HG02885 (cell line): ENCODE data around the gene APOBEC3G.

Experiments
- ATAC-seq: cut with Tn5 transposase; IDR thresholded peaks from one replicate; pipeline ENCODE4 v1.9.1; 2021; ENCODE audit warnings: mild to moderate bottlenecking; ENCODE audit not compliant: unreplicated experiment, poor library complexity

Gene APOBEC3G

GRCh38 chr22:39117585-39118191 is 40.6 kb downstream of the APOBEC3G start:
- peak; percentile 38 for ATAC-seq

GRCh38 chr22:39120983-39121382 is 43.9 kb downstream of the APOBEC3G start:
- no peak for ATAC-seq

GRCh38 chr22:39122772-39123470 is 45.8 kb downstream of the APOBEC3G start:
- ATAC-seq: no peak

- ATAC-seq: no peak
Measured at GRCh38 chr22:39123751-39124581, 46.9 kb downstream of the APOBEC3G start.

GRCh38 chr22:39125622-39126021 is 48.5 kb downstream of the APOBEC3G start:
- no peak for ATAC-seq

- no peak for ATAC-seq
Measured at GRCh38 chr22:39128508-39128907, 51.4 kb downstream of the APOBEC3G start.

- ATAC-seq: no peak
Measured at GRCh38 chr22:39129081-39129480, 52.0 kb downstream of the APOBEC3G start.

GRCh38 chr22:39129746-39130145 is 52.7 kb downstream of the APOBEC3G start:
- ATAC-seq: no peak

GRCh38 chr22:39130152-39130704 is 53.2 kb downstream of the APOBEC3G start:
- no peak for ATAC-seq

- ATAC-seq: no peak
Measured at GRCh38 chr22:39130892-39131855, 54.1 kb downstream of the APOBEC3G start.

GRCh38 chr22:39132281-39132680 is 55.2 kb downstream of the APOBEC3G start:
- ATAC-seq: no peak

- ATAC-seq: no peak
Measured at GRCh38 chr22:39132871-39133524, 55.9 kb downstream of the APOBEC3G start.

- ATAC-seq: no peak
Measured at GRCh38 chr22:39133871-39134270, 56.8 kb downstream of the APOBEC3G start.

- no peak for ATAC-seq
Measured at GRCh38 chr22:39134366-39135091, 57.5 kb downstream of the APOBEC3G start.

GRCh38 chr22:39135092-39135896 is 58.2 kb downstream of the APOBEC3G start:
- ATAC-seq: no peak

- ATAC-seq: no peak
Measured at GRCh38 chr22:39136317-39136716, 59.2 kb downstream of the APOBEC3G start.
